PC-3 (cell line): ENCODE measurements around the gene RHOT2. TPM values are rescaled to one million over a fixed set of nuclear protein-coding genes. Genes with fewer than 3 reads are reported as not detected.

Experiments
- ATAC-seq: fragments of 200-7000 bp; cut with Tn5 transposase; 2 replicates; pipeline ENCODE4 v1.9.1; 2020; ENCODE audit warnings: mild to moderate bottlenecking, moderate library complexity
- BruUV-seq: library from RNA; stranded (reverse); fragments of 400-500 nt; replicated peaks from 2 replicates; lab custom pipeline; 2021; lab: Mats Ljungman, UMichigan
- CTCF ChIA-PET: fragments of 300-600 bp; sonication (Branson Sonifier 250); formaldehyde crosslinking; loops from one replicate; lab custom pipeline; 2022; ENCODE audit warnings: antibody characterized with exemption; lab: Charles Lee
- POLR2A ChIA-PET: fragments of 300-600 bp; sonication (Branson Sonifier 250); formaldehyde crosslinking; loops from one replicate; lab custom pipeline; 2022; ENCODE audit warnings: antibody characterized with exemption; ENCODE audit not compliant: unreplicated experiment; lab: Charles Lee
- DNase-seq: peaks from one replicate; pipeline ENCODE4 v3.0.0-alpha.2; 2015
- H2AFZ ChIP-seq: fragments of 300-600 bp; sonication (generic); 2 replicates; pipeline ENCODE4 v1.6.0; 2016; ENCODE audit warnings: antibody characterized with exemption, low read length
- H3F3A ChIP-seq: fragments of 300-600 bp; sonication (generic); one replicate; pipeline ENCODE4 v1.6.0; 2017; ENCODE audit warnings: antibody characterized with exemption, low read length, control low read depth, mild to moderate bottlenecking; ENCODE audit not compliant: unreplicated experiment
- H3K27ac ChIP-seq: fragments of 300-600 bp; sonication (generic); 2 replicates; pipeline ENCODE4 v1.5.1; 2016; ENCODE audit warnings: mild to moderate bottlenecking, low read length
- H3K27me3 ChIP-seq: fragments of 300-600 bp; sonication (generic); 2 replicates; pipeline ENCODE4 v1.6.1; 2016; ENCODE audit warnings: low read length, mixed read lengths
- H3K36me3 ChIP-seq: fragments of 300-600 bp; sonication (generic); 2 replicates; pipeline ENCODE4 v1.6.1; 2016; ENCODE audit warnings: low read depth, mixed run types, low read length, mixed read lengths
- H3K4me1 ChIP-seq: fragments of 300-600 bp; sonication (generic); 2 replicates; pipeline ENCODE4 v1.5.1; 2016; ENCODE audit warnings: low read length; ENCODE audit not compliant: insufficient read depth
- H3K4me2 ChIP-seq: fragments of 300-600 bp; sonication (generic); 2 replicates; pipeline ENCODE4 v1.6.0; 2016; ENCODE audit warnings: low read length
- H3K4me3 ChIP-seq: fragments of 300-600 bp; sonication (generic); 2 replicates; pipeline ENCODE4 v1.5.1; 2016; ENCODE audit warnings: mild to moderate bottlenecking, low read length, mixed read lengths
- H3K79me2 ChIP-seq: fragments of 300-600 bp; sonication (generic); 2 replicates; pipeline ENCODE4 v1.6.1; 2017; ENCODE audit warnings: low read length, mixed read lengths
- H3K9ac ChIP-seq: fragments of 300-600 bp; sonication (generic); 2 replicates; pipeline ENCODE4 v1.6.0; 2016; ENCODE audit warnings: mild to moderate bottlenecking, low read length
- H3K9me2 ChIP-seq: fragments of 300-600 bp; sonication (generic); replicated peaks from 2 replicates; pipeline ENCODE4 v1.6.1; 2016; ENCODE audit warnings: mixed run types, low read length, mixed read lengths
- H3K9me3 ChIP-seq: fragments of 300-600 bp; sonication (generic); 2 replicates; pipeline ENCODE4 v1.6.1; 2016; ENCODE audit warnings: low read length, mixed read lengths
- H4K20me1 ChIP-seq: fragments of 300-600 bp; sonication (generic); 2 replicates; pipeline ENCODE4 v1.6.1; 2016; ENCODE audit warnings: low read length, mixed read lengths
- CTCF ChIP-seq: fragments of 300-600 bp; sonication (generic); conservative IDR thresholded peaks from 2 replicates; pipeline ENCODE4 v1.5.1; 2017; ENCODE audit warnings: antibody characterized with exemption, low read depth, mild to moderate bottlenecking, low read length
- EZH2 ChIP-seq: fragments of 300-600 bp; sonication (generic); IDR thresholded peaks from one replicate; pipeline ENCODE4 v1.6.1; 2017; ENCODE audit warnings: antibody characterized with exemption, mild to moderate bottlenecking, low read length; ENCODE audit not compliant: unreplicated experiment
- EZH2phosphoT487 ChIP-seq: fragments of 300-600 bp; sonication (generic); IDR thresholded peaks from 2 replicates; pipeline ENCODE4 v1.6.1; 2018; ENCODE audit warnings: mild to moderate bottlenecking, antibody characterized with exemption, low read length, borderline replicate concordance
- intact Hi-C: fragments of 100-400 bp; cut with micrococcal nuclease; formaldehyde crosslinking; loops from 2 replicates; pipeline ENCODE4 v1.9.0; 2023
- total RNA-seq: library from RNA; depleted of rRNA; stranded (reverse); fragments of >200 nt; gene quantifications from 2 replicates; pipeline ENCODE4 v1.2.3, GENCODE V29; 2014

Gene RHOT2
- total RNA-seq, 1 experiment from 2014 or later = 93.0 TPM

- Histone ChIP-seq H3K36me3 (no peaks in the 10 kb centered on the region), H3K4me1 (peaks cover 28% of the 10 kb centered on the region), H2AFZ (peak within 1 kb of the TSS; percentile 48; the same call in 1 of the 2 replicates), H3K27ac (peak within 1 kb of the TSS; percentile 63), H3K4me2 (peak within 1 kb of the TSS; percentile 86), H4K20me1 (peaks cover 8% of the 10 kb centered on the region; the same call in 1 of the 2 replicates), H3K79me2 (peaks cover 19% of the 10 kb centered on the region), H3K9me2 (no peaks in the 10 kb centered on the region), H3K9me3 (no peaks in the 10 kb centered on the region), H3K9ac (peak within 1 kb of the TSS; percentile 57), H3F3A (no peaks in the 10 kb centered on the region), H3K4me3 (peak within 1 kb of the TSS; percentile 71), H3K27me3 (0 out of 2 replicates have a peak, but pooled peaks cover 2% of the 10 kb centered on the region)
- POLR2A ChIA-PET = no interaction called here
- intact Hi-C loops = loop anchor here (10.0 kb wide), 1 partner anchor 70 kb away; the partner anchor contains the start of genes CHTF18 and RPUSD1
- ATAC-seq = peak; percentile 58
- peak; percentile 84 for DNase-seq
- CTCF ChIA-PET = interaction anchor here (0.5 to 0.6 kb wide), 2 partner anchors 74 to 330 kb away, joined by 3 to 5 read pairs; partner anchors contain the start of gene CHTF18
- no TSS peak for BruUV-seq
- TF ChIP-seq CTCF (no peak), EZH2 (no peak), EZH2phosphoT487 (no peak)
Observed at GRCh38 chr16:714558-715476, 46.9 kb downstream of the RHOT2 start, which contains the start of gene METRN. Gene METRN, plus strand, starts transcription at chr16:715118. Its CDS starts 172 bp downstream, at chr16:715290.

- no peaks in the 10 kb centered on the region for H3K36me3 ChIP-seq
- H3K27ac ChIP-seq = no peak overlapping the region
- ChIA-PET CTCF (interaction anchor here (0.6 to 0.8 kb wide), 3 partner anchors 12 to 73 kb away, joined by 3 to 9 read pairs (median 5); partner anchors contain the start of genes CHTF18 and RPUSD1), POLR2A (interaction anchor here (0.6 kb wide), 1 partner anchor 22 kb away, joined by 14 read pairs; no protein-coding TSS in a partner anchor)
- intact Hi-C loops = loop anchor here (10.0 kb wide), 1 partner anchor 69 kb away; the partner anchor contains the start of genes CHTF18 and RPUSD1
- no peaks in the 10 kb centered on the region for H3K27me3 ChIP-seq
- H3K4me1 ChIP-seq = peaks cover 34% of the 10 kb centered on the region
- TF ChIP-seq EZH2phosphoT487 (no peak), EZH2 (no peak), CTCF (no peak)
- H3K9me2 ChIP-seq = no peaks in the 10 kb centered on the region
- H3K79me2 ChIP-seq = peaks cover 19% of the 10 kb centered on the region
- H3K9ac ChIP-seq = peak overlapping the region; percentile 57
- peak; percentile 2 for ATAC-seq
- H3K9me3 ChIP-seq = no peaks in the 10 kb centered on the region
- peaks cover 8% of the 10 kb centered on the region; the same call in 1 of the 2 replicates for H4K20me1 ChIP-seq
- no peak for DNase-seq
- no peaks in the 10 kb centered on the region for H3F3A ChIP-seq
- no TSS peak for BruUV-seq
- H3K4me2 ChIP-seq = peak overlapping the region; percentile 86
- peak overlapping the region; percentile 71 for H3K4me3 ChIP-seq
- no peak overlapping the region for H2AFZ ChIP-seq
Observed at GRCh38 chr16:715477-716199, 47.7 kb downstream of the RHOT2 start.
